GM12878 (cell line): ENCODE measurements around the gene C19orf81. TPM values are rescaled to one million over a fixed set of nuclear protein-coding genes. Genes with fewer than 3 reads are reported as not detected.

Source experiments
- ATAC-seq: fragments of 200-7000 bp; cut with Tn5 transposase; 3 replicates; pipeline ENCODE4 v1.9.1; 2020; ENCODE audit warnings: mild to moderate bottlenecking, moderate library complexity
- BruUV-seq: library from RNA; stranded (reverse); fragments of 400-500 nt; replicated peaks from 2 replicates; lab custom pipeline; 2021; lab: Mats Ljungman, UMichigan
- CTCF ChIA-PET: fragments of 300-600 bp; sonication (Branson Sonifier 250); formaldehyde crosslinking; extraction: SDS; loops from one replicate; lab custom pipeline; 2021; ENCODE audit warnings: inconsistent platforms; lab: Yijun Ruan, JAX
- POLR2A ChIA-PET: fragments of 350-600 bp; formaldehyde crosslinking; extraction: SDS; loops from one replicate; lab custom pipeline; 2021; ENCODE audit warnings: inconsistent platforms; lab: Charles Lee
- RAD21 ChIA-PET: fragments of 300-600 bp; sonication (Branson Sonifier 250); formaldehyde crosslinking; loops from one replicate; lab custom pipeline; 2023; ENCODE audit warnings: antibody characterized with exemption; ENCODE audit not compliant: unreplicated experiment; lab: Charles Lee
- SMC1A ChIA-PET: fragments of 300-600 bp; sonication (Branson Sonifier 250); formaldehyde crosslinking; loops from one replicate; lab custom pipeline; 2023; ENCODE audit not compliant: unreplicated experiment, uncharacterized antibody; lab: Charles Lee
- DNase-seq: peaks from one replicate; pipeline ENCODE4 v3.0.0-alpha.2; 2011; ENCODE audit warnings: low read depth, low spot score
- FAIRE-seq: peaks from 3 replicates; lab custom pipeline; 2011; peaks lifted over from hg19 to GRCh38; lab: Jason Lieb, UNC
- H2AFZ ChIP-seq: 2 replicates; pipeline ENCODE4 v1.6.0; 2011; ENCODE audit warnings: low read depth, low read length, control low read depth; ENCODE audit not compliant: control insufficient read depth
- H3K27ac ChIP-seq: 2 replicates; pipeline ENCODE4 v1.5.1; 2011; ENCODE audit warnings: control low read depth; ENCODE audit not compliant: control insufficient read depth, insufficient read depth
- H3K27me3 ChIP-seq, 2 experiments: replicated peaks in 1 of 2; 2 replicates each; pipeline versions ENCODE4 v1.6.0 to v1.6.1; 2011; ENCODE audit warnings: low read length in 1 of 2; ENCODE audit not compliant: control insufficient read depth in 2 of 2, insufficient read depth in 2 of 2
- H3K36me3 ChIP-seq, 2 experiments: 2 replicates each; pipeline ENCODE4 v1.5.1; 2011; ENCODE audit warnings: low read length in 1 of 2; ENCODE audit not compliant: control insufficient read depth in 2 of 2, insufficient read depth in 2 of 2
- H3K4me1 ChIP-seq: 2 replicates; pipeline ENCODE4 v1.6.1; 2011; ENCODE audit warnings: mild to moderate bottlenecking, low read length, moderate library complexity, mixed read lengths; ENCODE audit not compliant: control insufficient read depth, insufficient read depth
- H3K4me2 ChIP-seq: 2 replicates; pipeline ENCODE4 v1.6.0; 2011; ENCODE audit warnings: control low read depth; ENCODE audit not compliant: control insufficient read depth, insufficient read depth
- H3K4me3 ChIP-seq: fragments of 200-600 bp; sonication (generic); 2 replicates; pipeline ENCODE4 v1.5.1; 2016
- H3K79me2 ChIP-seq: 2 replicates; pipeline ENCODE4 v1.6.0; 2011; ENCODE audit warnings: low read length; ENCODE audit not compliant: control insufficient read depth, insufficient read depth
- H3K9ac ChIP-seq: 2 replicates; pipeline ENCODE4 v1.8.0; 2011; ENCODE audit warnings: low read length, control low read depth, mixed read lengths; ENCODE audit not compliant: control insufficient read depth, insufficient read depth
- H3K9me3 ChIP-seq: replicated peaks from 3 replicates; pipeline ENCODE4 v1.5.1; 2011; ENCODE audit warnings: mild to moderate bottlenecking, low read length; ENCODE audit not compliant: control insufficient read depth, insufficient read depth
- H4K20me1 ChIP-seq: 2 replicates; pipeline ENCODE4 v1.6.0; 2011; ENCODE audit not compliant: control insufficient read depth, insufficient read depth
- CHD1 ChIP-seq: IDR thresholded peaks from 2 replicates; pipeline ENCODE4 v1.6.1; 2012; ENCODE audit warnings: low read depth, low read length, improper control_type of control experiment
- HCFC1 ChIP-seq: fragments of 150-350 bp; IDR thresholded peaks from 2 replicates; pipeline ENCODE4 v1.6.1; 2014; ENCODE audit warnings: low read length
- NFYB ChIP-seq: IDR thresholded peaks from 2 replicates; pipeline ENCODE4 v1.6.1; 2011; ENCODE audit warnings: low read depth, mild to moderate bottlenecking, low read length, improper control_type of control experiment, moderate library complexity; ENCODE audit not compliant: insufficient read depth
- SIX5 ChIP-seq: IDR thresholded peaks from 2 replicates; pipeline ENCODE4 v1.6.1; 2011; ENCODE audit warnings: mild to moderate bottlenecking, low read depth, low read length, moderate library complexity; ENCODE audit not compliant: severe bottlenecking
- WGBS: methylation state at CpG from one replicate; pipeline ENCODE4 v1.1.6; 2016; ENCODE audit warnings: low lambda C conversion rate; ENCODE audit not compliant: insufficient replicate concordance, insufficient coverage; ENCODE audit errors: missing lambda C conversion rate; 5-methylcytosine and 5-hydroxymethylcytosine counted together
- in situ Hi-C: fragments of 300-500 bp; cut with MboI; formaldehyde crosslinking; loops from 9 replicates; pipeline ENCODE4 v1.14.3; 2018; ENCODE audit warnings: mixed read lengths
- intact Hi-C: fragments of 100-400 bp; cut with micrococcal nuclease; formaldehyde crosslinking; loops from one replicate; pipeline ENCODE4 v1.14.2; 2022; ENCODE audit not compliant: unreplicated experiment
- polyA plus RNA-seq, 11 experiments: library from polyadenylated mRNA; depleted of rRNA in 4 of 11; unstranded in 6 of 11; stranded (reverse) in 5 of 11; fragments of >200 nt; fragmentation: Nextera tagmentation in 4 of 11; fragmentation: Illumina TruSeq in 1 of 11; extraction: Ambion mirVana in 4 of 11; extraction: Trizol in 1 of 11; gene quantifications; 1 replicate in 1 of 11; 2 replicates in 10 of 11; pipeline versions ENCODE4 v1.2.1 to v1.2.3, GENCODE V29; 2011 to 2016; ENCODE audit warnings: inconsistent platforms in 2 of 11, missing spikeins in 2 of 11, low read depth in 1 of 11
- total RNA-seq, 4 experiments: library from RNA; depleted of rRNA in 3 of 4; stranded (reverse); fragments of >200 nt in 3 of 4; fragmentation: Illumina TruSeq in 1 of 4; extraction: Trizol in 1 of 4; gene quantifications; 2 replicates each; pipeline versions ENCODE4 v1.2.1 to v1.2.3, GENCODE V29; 2013 to 2021
- TF ChIP-seq, protein P1 (sequence below): fragments of 450-650 bp; IDR thresholded peaks from 2 replicates; pipeline ENCODE4 v1.6.1; 2018; ENCODE audit warnings: mild to moderate bottlenecking, low read depth, moderate library complexity; ENCODE audit not compliant: partially characterized antibody

Gene C19orf81
- total and polyA plus RNA-seq, 10 of the 15 experiments (the other 5 are each of a cell fraction or from before 2014, with no cell fraction given) = 0.69 TPM; not detected in 9

DNA sequence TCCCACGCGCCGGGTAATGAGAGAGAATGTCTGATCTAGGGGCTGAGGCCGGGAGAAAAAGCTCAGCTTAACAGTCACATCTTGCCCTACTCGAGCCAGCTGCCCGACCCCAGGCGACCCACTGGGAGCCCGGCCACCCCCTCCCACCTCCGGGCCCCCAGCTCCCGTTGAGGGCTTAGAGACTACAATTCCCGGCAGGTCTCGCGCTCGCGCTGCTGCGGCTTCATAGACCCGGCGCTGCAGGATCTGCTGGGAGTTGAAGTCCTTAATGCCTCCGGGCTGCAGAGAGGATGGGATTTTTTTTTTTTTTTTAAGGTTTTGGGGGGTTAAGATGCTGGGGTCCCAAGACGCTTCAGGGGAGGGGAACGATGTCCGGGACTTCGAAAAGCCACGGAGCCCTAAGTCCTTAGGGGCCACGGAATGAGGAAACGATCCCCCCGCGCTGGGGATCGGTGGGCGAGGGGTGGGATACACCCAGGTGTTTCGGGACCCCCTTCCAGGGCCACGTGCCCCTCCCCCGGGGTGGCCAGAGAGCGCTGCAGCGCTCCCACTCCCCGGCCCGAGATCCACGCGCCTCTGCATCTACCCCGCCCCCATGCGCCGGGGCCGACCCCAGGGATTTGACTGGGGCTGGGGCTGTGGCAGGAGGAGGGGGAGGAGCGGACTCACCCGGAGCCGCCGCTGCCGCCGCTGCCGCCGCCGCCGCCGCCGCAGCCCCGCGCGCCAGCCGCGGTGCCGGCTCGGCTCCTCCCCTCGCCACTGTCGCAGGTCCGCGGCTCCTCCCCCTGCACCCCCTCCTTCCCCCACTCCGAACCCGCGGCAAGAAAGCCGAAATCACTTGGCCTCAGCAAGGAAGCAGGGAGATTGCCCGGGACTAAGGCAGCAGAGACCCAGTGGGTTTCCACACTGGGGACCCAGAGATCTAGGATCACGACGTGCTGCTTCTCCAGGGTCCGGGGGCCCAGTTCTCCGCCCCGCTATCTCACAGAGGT, 9.8 kb upstream of the C19orf81 start, which contains the start of gene SYT3:
TSS of gene SYT3 (minus strand) at position 761 of the 992 bp plus-strand sequence. CDS start 2,470 bp downstream, outside the sequence.
- ATAC-seq (no peak), FAIRE-seq (no peak)
- no peak within 1 kb of the TSS for H3K4me3 ChIP-seq
- CTCF ChIA-PET = no interaction called here
- no peaks in the 10 kb centered on the region for H3K79me2 ChIP-seq
- in situ Hi-C loops = no loop called here
- H3K27ac ChIP-seq = no peak within 1 kb of the TSS
- POLR2A ChIA-PET = no interaction called here
- RAD21 ChIA-PET = no interaction called here
- no peaks in the 10 kb centered on the region for H3K36me3 ChIP-seq
- 12% methylated on average over 42 of the region's 76 CpGs for WGBS
- peaks cover 2 to 5% of the 10 kb centered on the region in 2 experiments; a peak in 3 of 4 replicates for H3K27me3 ChIP-seq
- no peaks in the 10 kb centered on the region for H4K20me1 ChIP-seq
- H3K9me3 ChIP-seq = no peaks in the 10 kb centered on the region; the same call in 2 of the 3 replicates
- H3K4me1 ChIP-seq = no peaks in the 10 kb centered on the region
- no peak within 1 kb of the TSS for H3K9ac ChIP-seq
- TF ChIP-seq NFYB (no peak), CHD1 (no peak), HCFC1 (peak; percentile 75), SIX5 (peak; percentile 81)
- TF ChIP-seq, protein P1, sequence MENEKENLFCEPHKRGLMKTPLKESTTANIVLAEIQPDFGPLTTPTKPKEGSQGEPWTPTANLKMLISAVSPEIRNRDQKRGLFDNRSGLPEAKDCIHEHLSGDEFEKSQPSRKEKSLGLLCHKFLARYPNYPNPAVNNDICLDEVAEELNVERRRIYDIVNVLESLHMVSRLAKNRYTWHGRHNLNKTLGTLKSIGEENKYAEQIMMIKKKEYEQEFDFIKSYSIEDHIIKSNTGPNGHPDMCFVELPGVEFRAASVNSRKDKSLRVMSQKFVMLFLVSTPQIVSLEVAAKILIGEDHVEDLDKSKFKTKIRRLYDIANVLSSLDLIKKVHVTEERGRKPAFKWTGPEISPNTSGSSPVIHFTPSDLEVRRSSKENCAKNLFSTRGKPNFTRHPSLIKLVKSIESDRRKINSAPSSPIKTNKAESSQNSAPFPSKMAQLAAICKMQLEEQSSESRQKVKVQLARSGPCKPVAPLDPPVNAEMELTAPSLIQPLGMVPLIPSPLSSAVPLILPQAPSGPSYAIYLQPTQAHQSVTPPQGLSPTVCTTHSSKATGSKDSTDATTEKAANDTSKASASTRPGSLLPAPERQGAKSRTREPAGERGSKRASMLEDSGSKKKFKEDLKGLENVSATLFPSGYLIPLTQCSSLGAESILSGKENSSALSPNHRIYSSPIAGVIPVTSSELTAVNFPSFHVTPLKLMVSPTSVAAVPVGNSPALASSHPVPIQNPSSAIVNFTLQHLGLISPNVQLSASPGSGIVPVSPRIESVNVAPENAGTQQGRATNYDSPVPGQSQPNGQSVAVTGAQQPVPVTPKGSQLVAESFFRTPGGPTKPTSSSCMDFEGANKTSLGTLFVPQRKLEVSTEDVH = no peak
- TF ChIP-seq, all 136 proteins: peak for 2
- no peak for DNase-seq
- BruUV-seq = no TSS peak
- Histone ChIP-seq H2AFZ (no peak within 1 kb of the TSS), H3K4me2 (no peak within 1 kb of the TSS)
- intact Hi-C loops = no loop called here
- SMC1A ChIA-PET = no interaction called here
